Common myeloid progenitor, CD34-positive (primary cell): Measurements from ENCODE around the gene TBCD.
"Not testable (repeated sequence)": the region's sequence is repeated elsewhere in the genome, so short reads cannot be mapped to it uniquely, and the experiment has no call there.

Experiments used
- CTCF ChIA-PET: fragments of 350-600 bp; sonication (Branson Sonifier 250); formaldehyde crosslinking; loops from one replicate; lab custom pipeline; 2021; ENCODE audit warnings: antibody characterized with exemption; lab: Charles Lee
- POLR2A ChIA-PET: fragments of 350-600 bp; sonication (Branson Sonifier 250); formaldehyde crosslinking; loops from one replicate; lab custom pipeline; 2021; ENCODE audit warnings: antibody characterized with exemption; lab: Charles Lee
- DNase-seq, 3 donors: peaks; one replicate each; pipeline versions ENCODE4 v3.0.0 to v3.0.0-alpha.2; 2013
- H3K27ac ChIP-seq, 2 experiments: 1 replicate in 1 of 2; 2 replicates in 1 of 2; pipeline ENCODE4 v1.7.0; 2013; ENCODE audit warnings: inconsistent platforms in 2 of 2, low read length in 2 of 2, mild to moderate bottlenecking in 2 of 2, low read depth in 1 of 2, moderate library complexity in 1 of 2; ENCODE audit not compliant: severe bottlenecking in 2 of 2, insufficient read depth in 1 of 2, poor library complexity in 1 of 2
- H3K27me3 ChIP-seq, 5 experiments: replicated peaks in 2 of 5; 1 replicate in 3 of 5; 2 replicates in 2 of 5; pipeline versions ENCODE4 v1.6.1 to v1.7.0; 2013; ENCODE audit warnings: low read length in 4 of 5, mild to moderate bottlenecking in 2 of 5, moderate library complexity in 2 of 5, inconsistent platforms in 1 of 5; ENCODE audit not compliant: insufficient read depth in 5 of 5, control insufficient read depth in 4 of 5
- H3K36me3 ChIP-seq, 4 experiments: 1 replicate in 2 of 4; 2 replicates in 2 of 4; pipeline versions ENCODE4 v1.6.1 to v1.7.0; 2013; ENCODE audit warnings: low read length in 3 of 4, control low read depth in 1 of 4, mild to moderate bottlenecking in 1 of 4; ENCODE audit not compliant: control insufficient read depth in 4 of 4, insufficient read depth in 4 of 4
- H3K4me1 ChIP-seq, 4 experiments: 1 replicate in 3 of 4; 2 replicates in 1 of 4; pipeline versions ENCODE4 v1.6.1 to v1.7.1; 2013; ENCODE audit warnings: low read length in 3 of 4, mild to moderate bottlenecking in 3 of 4, control low read depth in 1 of 4, inconsistent platforms in 1 of 4, moderate library complexity in 1 of 4; ENCODE audit not compliant: control insufficient read depth in 4 of 4, insufficient read depth in 4 of 4; ENCODE audit errors: control extremely low read depth in 1 of 4
- H3K4me3 ChIP-seq, 7 experiments: 1 replicate in 4 of 7; 2 replicates in 3 of 7; pipeline versions ENCODE4 v1.5.1 to v1.7.0; 2013; ENCODE audit warnings: mild to moderate bottlenecking in 7 of 7, low read length in 6 of 7, moderate library complexity in 6 of 7, inconsistent platforms in 2 of 7, low read depth in 2 of 7, control low read depth in 1 of 7; ENCODE audit not compliant: insufficient read depth in 4 of 7, control insufficient read depth in 1 of 7; ENCODE audit errors: extremely low read depth in 1 of 7
- H3K9me3 ChIP-seq, 5 experiments: 1 replicate in 4 of 5; 2 replicates in 1 of 5; pipeline versions ENCODE4 v1.6.1 to v1.7.1; 2013; ENCODE audit warnings: low read length in 4 of 5, mild to moderate bottlenecking in 2 of 5, inconsistent platforms in 1 of 5, low read depth in 1 of 5, moderate library complexity in 1 of 5; ENCODE audit not compliant: control insufficient read depth in 4 of 5, insufficient read depth in 2 of 5; ENCODE audit errors: control extremely low read depth in 1 of 5
- WGBS: methylation state at CpG from one replicate; pipeline ENCODE4 v1.1.5; 2013; ENCODE audit not compliant: insufficient coverage; 5-methylcytosine and 5-hydroxymethylcytosine counted together

TBCD gene

DNA sequence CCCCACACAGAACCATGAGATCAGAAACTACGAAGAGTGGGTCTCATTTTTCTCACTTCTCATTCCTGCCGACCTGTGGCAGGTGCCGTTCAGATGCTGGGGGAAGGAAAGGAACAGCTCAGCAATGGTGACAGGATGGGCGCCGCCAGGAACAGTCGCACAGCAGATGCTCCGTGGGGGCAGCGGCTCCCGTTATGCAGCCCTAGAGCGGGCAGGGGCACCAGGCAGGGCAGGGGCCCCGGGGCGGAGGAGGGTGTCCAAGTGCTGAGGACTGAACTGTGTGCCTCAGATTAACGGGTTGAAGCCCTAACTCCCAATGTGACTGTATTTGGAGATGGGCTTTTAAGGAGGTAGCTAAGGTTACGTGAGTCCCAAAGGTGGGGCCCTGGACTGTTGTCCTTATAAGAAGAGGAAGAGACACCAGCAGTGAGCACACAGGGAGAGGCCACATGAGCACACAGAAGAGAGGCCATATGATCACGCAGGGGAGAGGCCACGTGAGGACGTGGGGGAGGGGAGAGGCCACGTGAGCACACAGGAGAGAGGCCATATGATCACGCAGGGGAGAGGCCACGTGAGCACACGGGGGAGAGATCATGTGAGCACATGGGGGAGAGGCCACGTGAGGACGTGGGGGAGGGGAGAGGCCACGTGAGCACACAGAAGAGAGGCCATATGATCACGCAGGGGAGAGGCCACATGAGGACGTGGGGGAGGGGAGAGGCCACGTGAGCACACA is 231.8 kb downstream of the TBCD start:
- Histone ChIP-seq H3K27ac (no peak overlapping the region), H3K4me1 (peaks cover 8 to 40% (median 31%) of the 10 kb centered on the region in 4 experiments), H3K27me3 (no peaks in the 10 kb centered on the region), H3K4me3 (no peak overlapping the region), H3K36me3 (peaks cover 0 to 16% (median 2%) of the 10 kb centered on the region in 4 experiments), H3K9me3 (no peaks in the 10 kb centered on the region)
- ChIA-PET POLR2A (interaction anchor here (1.0 kb wide), 1 partner anchor 17 kb away, joined by 3 read pairs; no protein-coding TSS in a partner anchor), CTCF (no interaction called here)
- DNase-seq, result no peak
- WGBS, result 97% methylated on average over 22 of the region's 27 CpGs

- CTCF ChIA-PET, H3K4me3 ChIP-seq, H3K9me3 ChIP-seq, H3K27ac ChIP-seq, DNase-seq, H3K27me3 ChIP-seq: not testable (repeated sequence)
- 94% methylated on average over 11 of the region's 12 CpGs for WGBS
- H3K4me1 ChIP-seq, result peaks cover 3 to 35% (median 27%) of the 10 kb centered on the region in 4 experiments
- peaks cover 0 to 22% (median 4%) of the 10 kb centered on the region in 4 experiments for H3K36me3 ChIP-seq
- POLR2A ChIA-PET, result interaction anchor here (1.0 kb wide), 1 partner anchor 18 kb away, joined by 3 read pairs; no protein-coding TSS in a partner anchor
These were observed 232.4 kb downstream of the TBCD start for GRCh38 chr17:82984249-82984617.

DNA sequence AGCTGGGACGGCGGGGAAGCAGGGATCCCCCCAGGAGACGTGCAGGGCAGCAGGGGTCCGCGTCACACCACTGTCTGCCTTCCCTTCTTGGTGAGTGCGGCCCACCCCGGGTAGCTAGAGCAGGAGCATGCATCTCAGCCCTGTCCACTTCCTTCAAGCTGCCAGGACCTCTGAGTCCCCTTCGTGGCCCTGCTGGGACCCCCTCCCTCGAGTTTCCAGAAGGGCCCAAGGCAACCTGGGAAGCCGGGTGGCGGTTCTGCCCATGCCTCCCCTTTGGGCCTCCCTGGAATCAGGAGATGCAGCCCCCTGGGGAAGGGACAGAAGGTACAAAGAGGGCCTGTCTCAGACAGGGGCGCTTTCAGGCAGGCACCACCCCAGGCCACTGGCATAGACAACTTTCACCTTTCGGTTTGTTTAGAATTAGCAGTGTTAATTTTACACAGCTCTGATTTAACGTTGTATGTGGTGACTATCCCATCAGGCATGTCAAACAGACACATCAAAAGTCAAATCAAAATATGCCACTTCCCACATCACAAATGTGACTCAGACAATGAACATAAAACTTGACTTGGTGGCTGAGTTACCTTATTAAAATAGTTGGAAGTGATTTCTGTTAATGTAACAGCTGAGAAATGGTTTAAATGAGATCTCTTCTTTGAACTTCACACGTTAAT is 233.0 kb downstream of the TBCD start:
- Histone ChIP-seq H3K36me3 (peaks cover 2 to 25% (median 7%) of the 10 kb centered on the region in 4 experiments), H3K4me3 (no peak overlapping the region), H3K9me3 (peaks cover 0 to 4% (median 0%) of the 10 kb centered on the region in 5 experiments), H3K27me3 (no peaks in the 10 kb centered on the region), H3K27ac (no peak overlapping the region), H3K4me1 (peaks cover 2 to 29% (median 23%) of the 10 kb centered on the region in 4 experiments)
- WGBS, result 98% methylated on average over 13 of the region's 15 CpGs
- ChIA-PET POLR2A (no interaction called here), CTCF (interaction anchor here (1.0 to 1.4 kb wide), 2 partner anchors 12 to 64 kb away, joined by 3 to 5 read pairs; no protein-coding TSS in a partner anchor)
- no peak for DNase-seq

DNA sequence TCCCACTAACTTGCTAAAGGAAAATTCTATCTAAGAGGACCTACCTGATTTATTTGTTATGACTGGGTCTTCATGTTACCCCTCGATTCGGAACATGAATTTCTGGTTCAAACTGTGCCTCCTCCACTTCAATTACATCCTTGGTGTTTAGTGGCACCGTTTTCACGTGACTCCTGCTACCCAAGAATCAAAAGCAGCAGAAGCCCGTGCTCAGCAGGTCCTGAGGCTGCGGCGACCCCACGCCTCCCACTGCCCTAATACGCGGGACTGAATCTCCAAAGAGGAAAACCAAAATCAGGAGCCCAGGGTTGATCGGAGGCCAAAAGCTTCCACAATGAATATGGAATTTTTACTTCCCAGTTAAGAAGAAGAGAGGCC is 233.6 kb downstream of the TBCD start:
- peaks cover 2 to 25% (median 23%) of the 10 kb centered on the region in 4 experiments for H3K4me1 ChIP-seq
- DNase-seq, result no peak
- H3K9me3 ChIP-seq, result peaks cover 0 to 4% (median 0%) of the 10 kb centered on the region in 5 experiments
- no peak overlapping the region for H3K27ac ChIP-seq
- ChIA-PET POLR2A (no interaction called here), CTCF (interaction anchor here (1.0 to 1.4 kb wide), 3 partner anchors 12 to 90 kb away, joined by 3 to 5 read pairs (median 3); no protein-coding TSS in a partner anchor)
- no peaks in the 10 kb centered on the region for H3K27me3 ChIP-seq
- peak overlapping the region in 1 of 7 experiments; percentile 57 for H3K4me3 ChIP-seq
- WGBS, result 76% methylated on average over 5 of the region's 11 CpGs
- H3K36me3 ChIP-seq, result peaks cover 6 to 30% (median 12%) of the 10 kb centered on the region in 4 experiments

- Histone ChIP-seq H3K4me3 (peak overlapping the region in 6 of 7 experiments; percentile 2 to 57 (median 26)), H3K36me3 (peaks cover 6 to 32% (median 14%) of the 10 kb centered on the region in 4 experiments), H3K27me3 (no peaks in the 10 kb centered on the region), H3K9me3 (peaks cover 0 to 4% (median 0%) of the 10 kb centered on the region in 5 experiments), H3K27ac (no peak overlapping the region), H3K4me1 (peaks cover 2 to 25% (median 23%) of the 10 kb centered on the region in 4 experiments)
- 5% methylated on average over 10 of the region's 17 CpGs for WGBS
- CTCF ChIA-PET, result interaction anchor here (0.7 to 1.4 kb wide), 4 partner anchors 13 to 90 kb away, joined by 3 read pairs; no protein-coding TSS in a partner anchor
- POLR2A ChIA-PET, result no interaction called here
- peak; percentile 62 to 93 (median 91) for DNase-seq
These were observed 234.1 kb downstream of the TBCD start for GRCh38 chr17:82985973-82986372.

GRCh38 chr17:82989051-82989450 is 237.2 kb downstream of the TBCD start:
- H3K9me3 ChIP-seq, result peaks cover 2 to 24% (median 5%) of the 10 kb centered on the region in 5 experiments
- POLR2A ChIA-PET, H3K27ac ChIP-seq, H3K4me3 ChIP-seq, H3K27me3 ChIP-seq, DNase-seq: not testable (repeated sequence)
- peaks cover 2 to 25% (median 23%) of the 10 kb centered on the region in 4 experiments for H3K4me1 ChIP-seq
- peaks cover 7 to 31% (median 18%) of the 10 kb centered on the region in 4 experiments for H3K36me3 ChIP-seq
- CTCF ChIA-PET, result interaction anchor here (0.7 to 1.1 kb wide), 2 partner anchors 10 to 23 kb away, joined by 3 read pairs; no protein-coding TSS in a partner anchor
- WGBS, result 92% methylated on average over 2 of the region's 3 CpGs
